HG02759 (cell line): Measurements from ENCODE around the gene RAB11FIP4.
A peak's percentile ranks its signal among the peaks of the same experiment; 100 is the strongest.

Source experiments
- ATAC-seq: cut with Tn5 transposase; IDR thresholded peaks from one replicate; pipeline ENCODE4 v1.9.1; 2021; ENCODE audit warnings: mild to moderate bottlenecking, moderate library complexity; ENCODE audit not compliant: unreplicated experiment

Gene RAB11FIP4

DNA sequence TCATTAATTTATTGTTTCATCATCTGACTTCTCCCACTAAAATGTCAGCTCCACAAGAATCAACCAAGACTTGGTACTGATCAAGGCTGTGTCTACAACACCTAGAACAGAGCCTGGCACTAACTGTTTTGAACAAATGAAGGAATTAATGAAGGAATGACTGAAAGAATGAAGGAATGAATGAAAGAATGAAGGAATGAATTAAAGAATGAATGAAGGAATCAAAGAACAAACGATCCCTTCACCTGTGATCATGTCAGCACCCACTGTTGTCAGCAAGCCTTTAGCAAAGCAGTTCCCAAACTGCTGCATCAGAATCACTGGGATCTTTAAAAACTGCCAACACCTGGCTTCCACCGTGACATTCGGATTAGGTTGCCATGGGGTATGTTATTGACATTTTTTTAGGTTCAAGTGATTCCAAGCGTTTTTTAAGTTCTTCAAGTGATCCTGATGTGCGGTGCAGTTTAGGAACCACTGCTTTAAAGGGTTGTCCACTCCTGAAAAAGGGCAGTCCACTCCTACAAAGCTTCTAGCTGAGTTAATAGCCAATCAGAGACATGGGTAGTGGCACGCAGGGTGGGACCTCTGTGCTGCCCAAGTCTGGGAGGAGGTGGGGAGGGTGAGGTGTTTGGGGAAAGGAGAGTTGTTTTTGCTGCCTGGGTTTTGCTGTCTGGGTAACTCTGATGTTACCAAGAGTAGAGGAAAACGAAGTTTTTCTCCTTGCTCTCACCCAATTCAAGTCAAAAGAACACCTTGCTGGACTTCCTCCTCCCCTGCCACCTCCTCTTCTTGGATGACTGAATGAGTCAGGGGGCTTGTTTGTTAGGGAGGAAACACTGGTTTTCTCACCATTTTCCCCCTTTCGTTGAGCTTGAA is 89.7 kb downstream of the RAB11FIP4 start:
- no peak for ATAC-seq

DNA sequence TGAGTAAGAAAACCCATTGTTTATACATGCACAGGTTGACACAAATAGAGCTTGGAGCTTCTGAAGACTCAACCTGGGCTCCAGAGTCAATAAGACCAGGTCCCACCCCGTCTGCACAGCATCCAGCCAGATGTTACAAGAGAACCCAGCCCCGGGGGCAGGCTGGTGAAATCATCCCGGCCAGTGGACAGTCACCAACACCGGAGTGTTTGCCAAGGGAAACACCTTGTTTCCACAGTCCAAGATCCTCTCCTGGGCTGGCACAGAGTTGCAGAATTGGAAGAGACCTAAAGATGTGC is 90.3 kb downstream of the RAB11FIP4 start:
- no peak for ATAC-seq

DNA sequence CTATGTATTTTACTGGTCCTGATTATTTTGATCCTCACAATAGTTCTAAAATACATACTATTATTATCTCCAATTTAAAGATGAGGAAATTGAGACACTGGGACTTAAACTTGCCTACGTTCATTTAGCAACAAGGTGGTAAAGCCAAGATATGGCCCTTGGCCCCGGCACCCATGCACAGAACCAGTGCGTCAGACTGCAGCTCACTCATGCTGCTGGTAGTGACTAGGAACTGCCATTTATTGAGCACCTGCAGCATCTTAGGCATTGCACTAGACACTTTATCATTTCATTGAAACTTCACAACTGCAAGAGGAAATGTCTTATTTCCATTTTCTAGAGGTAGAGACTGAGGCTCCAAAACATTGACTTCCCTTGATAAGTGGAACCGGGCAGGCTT is 93.3 kb downstream of the RAB11FIP4 start:
- ATAC-seq, result no peak

DNA sequence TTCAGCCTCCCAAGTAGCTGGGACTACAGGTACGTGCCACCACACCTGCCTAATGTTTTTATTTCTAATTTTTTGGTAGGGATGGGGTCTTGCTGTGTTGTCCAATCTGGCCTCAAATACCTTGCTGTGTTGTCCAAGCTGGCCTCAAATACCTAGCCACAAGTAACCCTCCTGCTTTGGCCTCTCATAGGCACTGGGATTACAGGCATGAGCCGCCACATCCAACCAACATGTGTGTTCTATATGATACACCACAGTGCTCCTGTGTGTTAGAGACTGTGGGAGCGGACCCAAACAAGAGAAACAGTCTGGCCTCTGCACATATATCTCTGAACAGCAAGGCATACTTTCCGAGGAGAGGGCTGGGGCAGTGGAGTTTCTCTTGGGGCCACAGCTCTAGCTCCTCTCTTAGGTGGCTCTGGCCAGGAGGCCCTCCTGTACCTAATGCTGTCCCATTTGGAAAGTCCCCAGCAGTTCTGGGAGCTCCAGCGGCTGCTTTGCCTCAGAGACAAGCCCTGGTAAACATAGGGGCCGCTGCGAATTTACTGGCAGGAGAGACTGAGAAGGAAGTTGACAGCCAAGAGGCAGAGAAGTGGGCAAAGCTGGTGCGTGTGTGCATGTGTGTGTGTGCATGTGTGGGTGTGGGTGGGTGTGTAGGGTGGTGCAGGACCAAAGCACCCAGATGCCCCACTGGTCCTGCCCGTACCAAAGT is 95.0 kb downstream of the RAB11FIP4 start:
- ATAC-seq, result no peak

- ATAC-seq, result no peak
Measured at GRCh38 chr17:31487063-31487647, 95.7 kb downstream of the RAB11FIP4 start.

- ATAC-seq, result peak; percentile 83
Measured at GRCh38 chr17:31487648-31488263, 96.3 kb downstream of the RAB11FIP4 start.

DNA sequence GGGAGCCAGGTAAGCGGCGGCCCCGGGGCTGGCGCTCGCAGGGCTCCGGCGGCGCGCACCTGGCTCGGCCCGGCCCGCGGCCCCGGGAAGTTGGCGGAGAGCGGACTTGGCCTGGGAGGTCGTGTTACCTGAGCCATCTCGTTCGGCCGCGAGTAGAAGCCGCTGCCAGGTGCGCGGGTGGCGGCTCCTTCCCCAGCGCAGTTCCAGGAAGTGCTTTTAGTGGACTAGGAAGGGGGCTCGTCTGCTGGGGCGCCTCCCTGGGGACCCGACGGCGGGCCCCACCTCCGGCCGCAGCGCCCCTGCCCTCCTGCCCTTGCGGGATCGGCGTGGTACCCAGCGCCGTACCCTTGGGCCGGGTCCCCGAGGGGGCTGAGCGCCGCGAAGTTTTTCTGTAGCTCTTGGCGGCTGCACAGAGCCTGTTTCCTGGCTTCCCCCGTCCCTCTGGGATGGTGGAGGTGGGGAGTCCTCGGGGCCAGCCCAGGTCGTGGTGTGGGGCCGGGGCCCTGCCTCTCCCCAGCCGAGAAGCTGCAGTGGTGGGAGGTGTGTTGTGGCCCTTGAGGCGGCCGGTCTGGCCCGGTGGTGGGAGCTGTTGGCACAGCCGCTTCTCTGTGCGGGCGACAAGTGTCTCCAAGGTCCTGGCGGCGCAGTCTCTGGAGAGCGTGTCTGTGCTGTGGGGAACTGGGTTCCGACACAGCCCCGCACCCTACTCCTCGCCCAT is 96.9 kb downstream of the RAB11FIP4 start:
- ATAC-seq, result peak; percentile 17

GRCh38 chr17:31488982-31489294 is 97.5 kb downstream of the RAB11FIP4 start:
- ATAC-seq, result no peak

GRCh38 chr17:31489295-31490018 is 98.0 kb downstream of the RAB11FIP4 start:
- ATAC-seq, result no peak

DNA sequence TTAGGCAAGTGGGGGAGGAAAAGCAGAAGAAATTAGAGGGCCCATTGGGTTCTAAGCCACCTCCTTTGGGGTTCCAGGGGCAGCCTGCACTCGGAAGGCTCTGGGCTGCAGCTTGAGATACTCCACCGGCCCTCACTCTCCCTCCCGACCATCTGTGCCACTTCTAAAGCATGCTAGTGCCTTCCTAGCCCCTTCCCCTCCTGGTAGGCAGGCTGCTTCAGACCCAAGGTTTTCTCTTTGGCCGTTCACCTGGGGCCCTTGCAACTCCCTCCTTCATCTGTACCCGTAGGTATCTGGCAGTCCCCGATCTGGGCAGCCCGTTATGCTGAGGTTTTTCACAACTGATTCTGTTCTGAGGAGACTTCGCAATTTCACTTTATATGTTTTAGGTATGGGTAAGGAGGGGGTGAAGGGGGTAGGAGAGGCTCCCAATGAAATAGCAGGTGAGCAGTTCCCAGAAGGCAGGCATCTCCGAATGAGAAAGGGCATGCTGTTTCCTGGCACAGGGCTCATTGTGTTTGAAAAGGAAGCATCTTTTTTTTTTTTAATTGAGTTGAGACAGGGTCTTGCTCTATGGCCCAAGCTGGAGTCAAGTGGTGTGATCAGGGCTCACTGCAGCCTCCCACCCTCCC is 98.7 kb downstream of the RAB11FIP4 start:
- no peak for ATAC-seq

DNA sequence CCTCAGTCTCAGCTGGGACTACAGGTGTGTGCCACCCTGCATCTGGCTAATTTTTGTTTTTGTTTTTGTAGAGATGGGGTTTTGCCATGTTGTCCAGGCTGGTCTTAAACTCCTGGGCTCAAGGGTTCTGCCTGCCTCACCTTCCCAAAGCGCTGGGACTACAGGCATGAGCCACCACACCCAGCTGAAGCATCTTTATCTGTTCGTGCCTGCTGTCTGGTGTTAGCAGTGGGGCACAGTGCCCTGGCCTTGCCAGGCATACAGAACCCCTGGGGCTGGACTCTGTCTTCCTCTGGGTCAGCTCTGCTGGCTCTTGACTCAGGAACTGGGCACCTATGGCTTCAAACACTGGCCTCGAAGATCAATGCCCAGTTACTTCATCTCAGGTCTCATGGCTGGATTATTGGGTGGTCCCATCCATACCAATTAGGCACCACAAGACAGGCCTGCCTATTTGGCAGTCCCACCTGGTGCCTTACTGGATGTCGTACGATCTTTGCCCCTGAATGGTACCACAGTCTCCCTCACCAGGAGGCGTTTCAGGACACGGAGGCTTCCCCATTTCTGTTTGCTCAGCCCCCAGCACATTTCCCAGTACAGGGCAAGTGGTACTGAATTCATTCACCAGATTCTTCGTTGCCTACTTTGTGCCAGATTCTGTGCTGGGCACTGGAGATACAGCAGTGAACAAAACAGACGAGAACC is 99.3 kb downstream of the RAB11FIP4 start:
- no peak for ATAC-seq

DNA sequence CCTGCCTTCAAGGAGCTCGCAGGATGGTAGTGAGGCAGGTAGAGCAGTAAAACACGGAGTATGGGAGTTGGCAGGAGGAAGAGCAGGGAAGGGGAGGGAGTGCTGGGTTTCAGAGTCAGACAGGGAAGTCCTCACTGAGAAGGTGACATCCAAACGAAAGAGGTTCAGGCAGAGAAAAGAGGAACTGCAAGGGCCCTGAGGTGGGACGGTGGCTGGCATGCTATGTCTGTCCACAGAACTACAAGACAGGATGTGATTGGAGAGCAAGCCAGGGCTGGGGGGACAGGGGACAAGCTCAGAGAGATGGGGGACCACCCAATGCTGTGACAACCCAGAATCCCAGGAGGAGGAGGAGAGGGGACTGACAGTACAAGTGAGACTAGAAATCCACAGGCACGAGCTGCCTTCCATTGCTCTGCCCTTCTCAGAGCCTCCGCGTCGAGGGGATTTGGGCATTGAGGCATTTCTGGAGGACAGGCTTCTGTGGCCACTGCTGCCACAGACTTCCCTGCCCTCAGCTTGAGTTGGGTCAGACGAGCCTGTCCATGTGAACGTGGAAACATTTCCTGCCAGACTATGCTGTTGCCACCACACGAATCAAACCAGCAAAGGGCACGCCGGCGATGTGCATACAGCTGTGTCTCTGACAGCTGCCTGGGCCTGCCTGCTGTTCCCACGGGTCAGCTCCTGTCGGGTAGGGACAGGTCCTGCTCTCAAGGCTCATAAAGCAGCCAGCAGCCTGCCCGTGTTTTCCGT is 100.1 kb downstream of the RAB11FIP4 start:
- no peak for ATAC-seq

DNA sequence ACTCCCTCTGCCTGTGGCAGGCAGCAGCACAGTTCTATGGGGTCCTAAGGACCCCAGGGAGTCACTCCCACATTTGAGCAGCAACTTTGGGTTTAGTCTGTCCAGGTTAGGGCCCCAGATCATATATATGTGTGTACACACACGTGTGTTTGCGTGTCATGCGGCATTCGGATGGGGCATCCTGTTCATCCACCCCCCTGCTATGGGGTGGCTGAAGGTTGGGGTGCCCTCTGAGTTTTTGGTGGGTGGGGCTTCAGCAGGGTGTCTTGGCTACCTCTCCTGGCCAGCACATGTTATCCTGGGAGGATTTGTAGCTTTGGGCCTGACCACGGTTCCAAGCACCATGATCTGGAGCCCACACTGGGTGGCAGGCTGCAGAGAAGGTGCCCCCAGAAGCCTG is 100.7 kb downstream of the RAB11FIP4 start:
- no peak for ATAC-seq

GRCh38 chr17:31492880-31493655 is 101.6 kb downstream of the RAB11FIP4 start:
- no peak for ATAC-seq

- no peak for ATAC-seq
Measured at GRCh38 chr17:31493656-31494155, 102.2 kb downstream of the RAB11FIP4 start.

DNA sequence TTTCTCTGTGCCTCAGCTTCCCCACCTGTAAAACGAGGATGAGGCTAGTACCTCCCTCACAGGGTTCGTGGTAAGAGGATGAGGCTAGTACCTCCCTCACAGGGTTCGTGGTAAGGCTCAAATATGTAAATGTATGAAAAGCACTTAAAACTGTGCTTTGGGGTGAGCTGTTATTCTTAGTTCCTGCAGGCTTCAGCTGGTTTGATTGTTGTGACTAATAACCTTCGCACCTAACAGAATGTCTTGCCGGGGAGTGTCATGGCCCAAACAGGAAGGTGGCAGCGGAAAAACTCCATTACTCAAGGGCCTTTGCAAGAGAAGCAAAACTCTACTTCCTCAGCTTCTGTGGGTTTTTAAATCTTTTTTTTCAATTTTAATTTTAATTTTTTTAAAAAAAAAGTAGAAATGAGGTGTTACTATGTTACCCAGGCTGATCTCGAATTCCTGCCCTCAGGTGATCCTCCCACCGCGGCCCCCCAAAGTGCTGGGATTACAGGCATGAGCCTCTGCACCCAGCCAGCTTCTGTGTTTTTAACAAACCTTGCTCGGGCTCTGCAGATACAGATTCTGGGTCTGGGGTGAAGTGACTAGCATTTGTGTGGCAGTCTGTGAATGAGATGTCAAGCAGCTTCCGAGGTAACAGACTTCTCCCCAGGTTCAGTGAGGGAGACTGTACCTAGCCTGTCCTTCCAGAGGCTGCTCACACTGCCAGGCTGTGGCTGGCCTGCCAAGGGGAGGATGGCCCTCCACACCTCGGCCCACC is 103.0 kb downstream of the RAB11FIP4 start:
- ATAC-seq, result no peak
